SU-DHL-6 (cell line): ENCODE results near the gene WASL.

Experiments
- CTCF ChIP-seq: fragments of 200-600 bp; sonication (generic); IDR thresholded peaks from one replicate; pipeline ENCODE4 v1.5.1; 2017; ENCODE audit warnings: antibody characterized with exemption, mild to moderate bottlenecking, low read length, moderate library complexity; ENCODE audit not compliant: insufficient read depth, poor library complexity, severe bottlenecking
- EZH2phosphoT487 ChIP-seq: fragments of 200-600 bp; sonication (generic), shearing (Covaris generic); conservative IDR thresholded peaks from 2 replicates; pipeline ENCODE4 v1.6.1; 2018; ENCODE audit warnings: mild to moderate bottlenecking, antibody characterized with exemption, low read length, moderate library complexity, mixed read lengths

- TF ChIP-seq CTCF = no peak
- TF ChIP-seq EZH2phosphoT487 = no peak
These were observed 116.0 kb downstream of the WASL start for GRCh38 chr7:123632808-123633207.
